Heart left ventricle (tissue), 16 donors: ENCODE data around the gene RNF149. TPM values are rescaled to one million over a fixed set of nuclear protein-coding genes. Genes with fewer than 3 reads are reported as not detected.

Experiments used
- ATAC-seq, 4 donors: fragments of 200-7000 bp; cut with Tn5 transposase; one replicate each; pipeline ENCODE4 v1.9.1; 2020 to 2022; ENCODE audit warnings: moderate library complexity in 4 of 4, mild to moderate bottlenecking in 3 of 4, moderate number of reproducible peaks in 1 of 4
- DNase-seq, 5 donors: peaks; one replicate each; pipeline ENCODE4 v3.0.0-alpha.2; 2020
- H3K27ac ChIP-seq, 12 donors: fragments of 200-600 bp; sonication (generic) in 4 of 12; one replicate each; pipeline versions ENCODE4 v1.5.0 to v1.8.0; 2016 to 2022; ENCODE audit warnings: mild to moderate bottlenecking in 2 of 12
- H3K27me3 ChIP-seq, 9 donors: fragments of 200-600 bp; sonication (generic) in 2 of 9; one replicate each; pipeline versions ENCODE4 v1.5.1 to v1.8.0; 2016 to 2022; ENCODE audit warnings: mild to moderate bottlenecking in 3 of 9
- H3K36me3 ChIP-seq, 9 donors: fragments of 200-600 bp; sonication (generic) in 2 of 9; one replicate each; pipeline versions ENCODE4 v1.5.0 to v1.8.0; 2018 to 2022; ENCODE audit warnings: mild to moderate bottlenecking in 2 of 9
- H3K4me1 ChIP-seq, 12 donors: fragments of 200-600 bp; sonication (generic) in 4 of 12; one replicate each; pipeline versions ENCODE4 v1.5.0 to v1.8.0; 2016 to 2022; ENCODE audit warnings: mild to moderate bottlenecking in 3 of 12
- H3K4me3 ChIP-seq, 12 donors: fragments of 200-600 bp; sonication (generic) in 4 of 12; one replicate each; pipeline versions ENCODE4 v1.5.0 to v1.8.0; 2017 to 2022; ENCODE audit warnings: mild to moderate bottlenecking in 9 of 12, moderate library complexity in 4 of 12
- H3K9me3 ChIP-seq, 12 donors: fragments of 200-600 bp; sonication (generic) in 4 of 12; one replicate each; pipeline versions ENCODE4 v1.5.0 to v1.8.0; 2016 to 2022; ENCODE audit warnings: mild to moderate bottlenecking in 1 of 12
- POLR2A ChIP-seq, 2 donors: fragments of 450-650 bp; IDR thresholded peaks; one replicate each; pipeline ENCODE4 v1.6.1; 2017; ENCODE audit warnings: antibody characterized with exemption in 2 of 2, mild to moderate bottlenecking in 2 of 2, moderate library complexity in 2 of 2
- WGBS, 4 donors: extraction: QIAGEN DNeasy Blood & Tissue Kit in 2 of 4; methylation state at CpG; one replicate each; pipeline versions ENCODE4 v1.1.5 to v1.1.7; 2013 to 2018; 5-methylcytosine and 5-hydroxymethylcytosine counted together
- intact Hi-C, 10 donors: fragments of 100-400 bp; cut with DNase I; formaldehyde crosslinking; loops; one replicate each; pipeline versions ENCODE4 v1.11.1 to v1.14.2; 2022
- polyA plus RNA-seq, 2 donors: library from polyadenylated mRNA; stranded (reverse); fragments of 200-250 nt; gene quantifications; one replicate each; pipeline ENCODE4 v1.2.3, GENCODE V29; 2013
- total RNA-seq, 9 donors: library from RNA; depleted of rRNA in 2 of 9; stranded (reverse); fragments of >200 nt in 2 of 9; fragmentation: NEBNext Ultra II Directional in 3 of 9; extraction: Animal tissue kit (Norgen Biotek cat#: 25700) in 3 of 9; gene quantifications; one replicate each; pipeline versions ENCODE4 v1.1.0 to v1.2.4, GENCODE V29; 2016 to 2023
- TF ChIP-seq, protein P1 (sequence below), 12 donors: fragments of 200-600 bp; sonication (generic) in 4 of 12; IDR thresholded peaks; one replicate each; pipeline versions ENCODE4 v1.5.0 to v1.8.0; 2018 to 2022; ENCODE audit warnings: antibody characterized with exemption in 12 of 12, mild to moderate bottlenecking in 5 of 12
- donor health status: ischemic (EF 13 %, LVEDD 7.1; RV severe dilation, severe dysfunction).
- donor health status: healthy with polysubstance abuse.
- donor health status: DM: no; HTN: yes; CAD: no.
- donor health status: DM: no; HTN: no; CAD: no.
- donor health status: ischemic (EF 25% LVEDD 6.9; RV normal size, moderate dysfunction).
- donor health status: ischemic (EF 25% LVEDD 5.7; RV mildly dilated, moderate dysfunction).
- donor health status: healthy.
- donor health status: DM: yes; HTN: yes; CAD: no.
- donor health status: ischemic (EF 35%, LVEDD 5.7; RV mildly dilated, moderate dysfunction).
- donor health status: nonischemic (EF 11% LVEDD 7.7; RV severe dilation, severe dysfunction).
- donor health status: DM: yes; HTN: yes; CAD: no.
- donor health status: PGD.
- donor health status: ischemic (EF 29% LVEDD 5.4; RV normal size, mild dysfunction).
- donor health status: nonischemic (EF 23%, LVEDD 6.1; RV moderate dilation, normal function).

The RNF149 gene
- total and polyA plus RNA-seq, 11 donors, result 10.9 to 46.1 (median 15.8) TPM

- H3K9me3 ChIP-seq, result peaks cover 0 to 9% (median 0%) of the 10 kb centered on the region in 12 donors
- H3K4me3 ChIP-seq, result no peak overlapping the region
- H3K4me1 ChIP-seq, result peaks cover 0 to 29% (median 12%) of the 10 kb centered on the region in 12 donors
- DNase-seq (no peak), ATAC-seq (peak in 2 of 4 donors; percentile 35 to 50)
- no peaks in the 10 kb centered on the region for H3K27me3 ChIP-seq
- WGBS, 4 donors, result 43 to 49% (median 46%) methylated on average over 12 of the region's 12 CpGs
- H3K36me3 ChIP-seq, result no peaks in the 10 kb centered on the region
- H3K27ac ChIP-seq, result peak overlapping the region in 6 of 12 donors; percentile 2 to 47 (median 38)
- TF ChIP-seq POLR2A (IDR thresholded peaks at IDR 0.05), result no peak
- TF ChIP-seq, protein P1, sequence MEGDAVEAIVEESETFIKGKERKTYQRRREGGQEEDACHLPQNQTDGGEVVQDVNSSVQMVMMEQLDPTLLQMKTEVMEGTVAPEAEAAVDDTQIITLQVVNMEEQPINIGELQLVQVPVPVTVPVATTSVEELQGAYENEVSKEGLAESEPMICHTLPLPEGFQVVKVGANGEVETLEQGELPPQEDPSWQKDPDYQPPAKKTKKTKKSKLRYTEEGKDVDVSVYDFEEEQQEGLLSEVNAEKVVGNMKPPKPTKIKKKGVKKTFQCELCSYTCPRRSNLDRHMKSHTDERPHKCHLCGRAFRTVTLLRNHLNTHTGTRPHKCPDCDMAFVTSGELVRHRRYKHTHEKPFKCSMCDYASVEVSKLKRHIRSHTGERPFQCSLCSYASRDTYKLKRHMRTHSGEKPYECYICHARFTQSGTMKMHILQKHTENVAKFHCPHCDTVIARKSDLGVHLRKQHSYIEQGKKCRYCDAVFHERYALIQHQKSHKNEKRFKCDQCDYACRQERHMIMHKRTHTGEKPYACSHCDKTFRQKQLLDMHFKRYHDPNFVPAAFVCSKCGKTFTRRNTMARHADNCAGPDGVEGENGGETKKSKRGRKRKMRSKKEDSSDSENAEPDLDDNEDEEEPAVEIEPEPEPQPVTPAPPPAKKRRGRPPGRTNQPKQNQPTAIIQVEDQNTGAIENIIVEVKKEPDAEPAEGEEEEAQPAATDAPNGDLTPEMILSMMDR (IDR thresholded peaks at IDR 0.05), result no peak
- intact Hi-C loops, result no loop called here
Observed at GRCh38 chr2:101234169-101234938, 74.1 kb downstream of the RNF149 start.

DNA sequence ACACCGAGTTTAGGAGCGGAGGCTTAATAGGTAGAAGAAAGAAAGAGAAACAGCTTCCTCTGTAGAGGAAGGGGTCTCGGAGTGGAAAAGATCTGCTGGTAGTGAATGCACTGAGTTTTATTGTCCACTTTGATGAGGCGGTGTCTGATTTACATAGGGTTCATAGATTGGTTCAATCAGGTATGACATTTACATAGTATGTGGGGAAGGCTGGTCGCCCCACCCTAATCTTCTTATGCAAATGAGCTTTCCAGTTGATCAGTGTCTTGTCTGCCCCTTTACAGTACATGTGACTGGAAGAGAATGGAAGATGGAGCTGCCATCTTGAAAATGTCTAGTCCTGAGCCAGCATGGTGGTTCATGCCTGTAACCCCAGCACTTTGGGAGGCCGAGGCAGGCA, 75.7 kb downstream of the RNF149 start:
- no peak for TF ChIP-seq POLR2A (IDR thresholded peaks at IDR 0.05)
- TF ChIP-seq, protein P1 (IDR thresholded peaks at IDR 0.05), result no peak
- ATAC-seq, result no peak
- intact Hi-C loops, result no loop called here
- Histone ChIP-seq H3K4me1 (peaks cover 0 to 23% (median 8%) of the 10 kb centered on the region in 12 donors), H3K4me3 (no peak overlapping the region), H3K36me3 (no peaks in the 10 kb centered on the region), H3K27ac (no peak overlapping the region), H3K9me3 (peaks cover 0 to 9% (median 0%) of the 10 kb centered on the region in 12 donors), H3K27me3 (no peaks in the 10 kb centered on the region)
- DNase-seq, result no peak
- 93 to 98% (median 95%) methylated on average over 6 of the region's 6 CpGs for WGBS, 4 donors

- no peak for TF ChIP-seq POLR2A (IDR thresholded peaks at IDR 0.05)
- TF ChIP-seq, protein P1 (IDR thresholded peaks at IDR 0.05), result no peak
- no peak overlapping the region for H3K4me3 ChIP-seq
- no peak for ATAC-seq
- peaks cover 0 to 9% (median 0%) of the 10 kb centered on the region in 12 donors for H3K9me3 ChIP-seq
- no peak overlapping the region for H3K27ac ChIP-seq
- no peaks in the 10 kb centered on the region for H3K36me3 ChIP-seq
- DNase-seq, result no peak
- no peaks in the 10 kb centered on the region for H3K27me3 ChIP-seq
- WGBS, 4 donors, result 85 to 91% (median 90%) methylated on average over 6 of the region's 6 CpGs
- peaks cover 0 to 18% (median 5%) of the 10 kb centered on the region in 12 donors for H3K4me1 ChIP-seq
- intact Hi-C loops, result no loop called here
Observed at GRCh38 chr2:101231937-101232730, 76.4 kb downstream of the RNF149 start.

DNA sequence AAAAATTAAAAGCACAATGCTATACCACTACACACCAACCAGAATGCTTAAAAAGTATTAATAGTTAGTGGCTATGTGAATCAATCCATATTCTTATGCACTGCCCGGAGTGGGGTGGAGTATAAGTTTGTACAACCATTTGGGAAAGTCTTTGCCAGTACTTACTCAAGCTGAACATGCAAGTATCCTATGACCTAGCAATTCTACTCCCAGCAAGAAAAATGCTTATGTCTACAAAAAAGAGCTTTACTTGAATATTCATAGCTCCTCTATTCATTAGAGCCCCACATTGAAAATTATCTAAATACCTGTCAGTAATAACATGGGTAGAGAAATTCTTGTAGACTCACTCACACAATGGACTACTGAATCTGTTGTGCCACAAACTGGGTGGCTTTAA, 77.3 kb downstream of the RNF149 start:
- no peak for TF ChIP-seq POLR2A (IDR thresholded peaks at IDR 0.05)
- TF ChIP-seq, protein P1 (IDR thresholded peaks at IDR 0.05), result no peak
- Histone ChIP-seq H3K4me3 (no peak overlapping the region), H3K9me3 (peaks cover 0 to 7% (median 0%) of the 10 kb centered on the region in 12 donors), H3K27me3 (no peaks in the 10 kb centered on the region), H3K27ac (peak overlapping the region in 1 of 12 donors; percentile 6), H3K4me1 (peaks cover 0 to 18% (median 5%) of the 10 kb centered on the region in 12 donors), H3K36me3 (no peaks in the 10 kb centered on the region)
- DNase-seq (no peak), ATAC-seq (no peak)
- intact Hi-C loops, result no loop called here
- 90 to 97% (median 95%) methylated on average over 1 of the region's 1 CpG for WGBS, 4 donors
